ENCODE data around the gene CXADR. TPM values are rescaled to one million over a fixed set of nuclear protein-coding genes. Genes with fewer than 3 reads are reported as not detected.

Gene CXADR
- total RNA-seq, 1 experiment from 2014 or later, result 7.9 TPM

GRCh38 chr21:17529648-17530047, 16.8 kb downstream of the CXADR start:
- Mint-ChIP-seq H3K9me3 (ENCODE audit: unreplicated experiment) (no peaks in the 10 kb centered on the region), H3K4me3 (ENCODE audit: unreplicated experiment) (no peak overlapping the region), H3K4me1 (ENCODE audit: insufficient read depth, unreplicated experiment) (peaks cover 10% of the 10 kb centered on the region), H3K27ac (ENCODE audit: low read depth, unreplicated experiment) (no peak overlapping the region), H3K36me3 (ENCODE audit: insufficient read depth, unreplicated experiment) (no peaks in the 10 kb centered on the region), H3K27me3 (ENCODE audit: insufficient read depth, unreplicated experiment) (no peaks in the 10 kb centered on the region)
- CTCF ChIA-PET, result interaction anchor here (0.6 to 1.9 kb wide), 3 partner anchors 16 to 168 kb away, joined by 3 to 4 read pairs (median 3); no protein-coding TSS in a partner anchor
- DNase-seq (ENCODE audit: unreplicated experiment), result no peak
- no peak for TF ChIP-seq CTCF (IDR thresholded peaks at IDR 0.05; ENCODE audit: unreplicated experiment)
- no TSS peak for BruUV-seq (replicated peaks)
- intact Hi-C loops (cut with micrococcal nuclease), result no loop called here
- POLR2A ChIA-PET, result interaction anchor here (0.7 to 1.0 kb wide), 4 partner anchors 9 to 18 kb away, joined by 3 read pairs; partner anchors contain the start of gene CXADR

GRCh38 chr21:17532292-17532691, 19.4 kb downstream of the CXADR start:
- ChIA-PET POLR2A (interaction anchor here (0.7 kb wide), 1 partner anchor 22 kb away, joined by 3 read pairs; no protein-coding TSS in a partner anchor), CTCF (interaction anchor here (0.6 kb wide), 2 partner anchors 10 to 145 kb away, joined by 3 to 6 read pairs; no protein-coding TSS in a partner anchor)
- no peak for DNase-seq (ENCODE audit: unreplicated experiment)
- H3K4me3 Mint-ChIP-seq (ENCODE audit: unreplicated experiment), result no peak overlapping the region
- H3K27ac Mint-ChIP-seq (ENCODE audit: low read depth, unreplicated experiment), result peak overlapping the region; percentile 17
- no peaks in the 10 kb centered on the region for H3K27me3 Mint-ChIP-seq (ENCODE audit: insufficient read depth, unreplicated experiment)
- no peaks in the 10 kb centered on the region for H3K36me3 Mint-ChIP-seq (ENCODE audit: insufficient read depth, unreplicated experiment)
- BruUV-seq (replicated peaks), result no TSS peak
- intact Hi-C loops (cut with micrococcal nuclease), result no loop called here
- peaks cover 12% of the 10 kb centered on the region for H3K4me1 Mint-ChIP-seq (ENCODE audit: insufficient read depth, unreplicated experiment)
- no peak for TF ChIP-seq CTCF (IDR thresholded peaks at IDR 0.05; ENCODE audit: unreplicated experiment)
- no peaks in the 10 kb centered on the region for H3K9me3 Mint-ChIP-seq (ENCODE audit: unreplicated experiment)

- no peak overlapping the region for H3K4me3 Mint-ChIP-seq (ENCODE audit: unreplicated experiment)
- ChIA-PET CTCF (interaction anchor here (0.7 to 1.5 kb wide), 5 partner anchors 9 to 388 kb away, joined by 3 to 8 read pairs (median 4); no protein-coding TSS in a partner anchor), POLR2A (interaction anchor here (1.2 to 3.2 kb wide), 7 partner anchors 7 to 149 kb away, joined by 3 to 20 read pairs (median 4); partner anchors contain the start of gene CXADR)
- no TSS peak for BruUV-seq (replicated peaks)
- TF ChIP-seq CTCF (IDR thresholded peaks at IDR 0.05; ENCODE audit: unreplicated experiment), result no peak
- intact Hi-C loops (cut with micrococcal nuclease), result no loop called here
- no peaks in the 10 kb centered on the region for H3K27me3 Mint-ChIP-seq (ENCODE audit: insufficient read depth, unreplicated experiment)
- H3K9me3 Mint-ChIP-seq (ENCODE audit: unreplicated experiment), result peaks cover 5% of the 10 kb centered on the region
- DNase-seq (ENCODE audit: unreplicated experiment), result peak; percentile 7
- peaks cover 16% of the 10 kb centered on the region for H3K4me1 Mint-ChIP-seq (ENCODE audit: insufficient read depth, unreplicated experiment)
- H3K36me3 Mint-ChIP-seq (ENCODE audit: insufficient read depth, unreplicated experiment), result no peaks in the 10 kb centered on the region
- H3K27ac Mint-ChIP-seq (ENCODE audit: low read depth, unreplicated experiment), result no peak overlapping the region
Measured at GRCh38 chr21:17536381-17536780, 23.5 kb downstream of the CXADR start.

GRCh38 chr21:17537299-17537698, 24.5 kb downstream of the CXADR start:
- Mint-ChIP-seq H3K4me1 (ENCODE audit: insufficient read depth, unreplicated experiment) (peaks cover 13% of the 10 kb centered on the region), H3K9me3 (ENCODE audit: unreplicated experiment) (peaks cover 5% of the 10 kb centered on the region), H3K27ac (ENCODE audit: low read depth, unreplicated experiment) (no peak overlapping the region), H3K4me3 (ENCODE audit: unreplicated experiment) (no peak overlapping the region), H3K36me3 (ENCODE audit: insufficient read depth, unreplicated experiment) (no peaks in the 10 kb centered on the region), H3K27me3 (ENCODE audit: insufficient read depth, unreplicated experiment) (no peaks in the 10 kb centered on the region)
- intact Hi-C loops (cut with micrococcal nuclease), result no loop called here
- no peak for TF ChIP-seq CTCF (IDR thresholded peaks at IDR 0.05; ENCODE audit: unreplicated experiment)
- peak; percentile 41 for DNase-seq (ENCODE audit: unreplicated experiment)
- CTCF ChIA-PET, result interaction anchor here (1.0 to 1.7 kb wide), 3 partner anchors 17 to 148 kb away, joined by 3 to 5 read pairs (median 4); no protein-coding TSS in a partner anchor
- POLR2A ChIA-PET, result interaction anchor here (0.7 to 3.2 kb wide), 8 partner anchors 8 to 150 kb away, joined by 3 to 20 read pairs (median 4); partner anchors contain the start of gene CXADR
- no TSS peak for BruUV-seq (replicated peaks)

Data from MCF 10A (cell line).